ENCODE measurements around the gene TAAR2.

DNA sequence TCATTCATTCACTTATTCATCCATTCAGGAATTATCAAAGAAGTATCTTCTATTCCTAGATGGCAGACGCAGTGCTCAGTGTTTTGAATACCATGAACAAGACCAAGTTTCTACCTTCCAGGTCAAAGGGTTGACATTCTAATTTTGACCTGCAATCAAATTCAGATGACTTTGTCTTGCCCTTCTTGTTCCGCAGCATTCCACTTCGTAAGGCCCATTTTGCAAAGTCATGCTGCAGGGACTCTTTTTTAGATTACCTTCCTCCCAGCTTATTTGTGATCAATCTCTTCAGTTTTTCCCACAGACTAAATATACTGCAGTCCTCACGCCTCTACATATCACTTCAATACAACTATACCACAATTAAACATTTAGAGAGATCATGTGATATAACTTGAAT, 42.0 kb upstream of the TAAR2 start:
- TF ChIP-seq CTCF (IDR thresholded peaks at IDR 0.05 in 4 of 5, conservative IDR thresholded peaks at IDR 0.05 in 1 of 5) (no peak), POLR2A (IDR thresholded peaks at IDR 0.05) (no peak)

Measured in gastrocnemius medialis (tissue), 4 donors.